SKM-1 (cell line): ENCODE measurements around the gene ZFR.
"Not testable (repeated sequence)": the region's sequence is repeated elsewhere in the genome, so short reads cannot be mapped to it uniquely, and the experiment has no call there.

Experiments used
- DNase-seq: peaks from one replicate; lab custom pipeline; 2025; ENCODE audit not compliant: unreplicated experiment; lab: John Stamatoyannopoulos, UW

Gene ZFR

GRCh38 chr5:32413466-32414263 is 30.9 kb downstream of the ZFR start:
- no peak for DNase-seq

GRCh38 chr5:32410630-32411029 is 33.9 kb downstream of the ZFR start:
- no peak for DNase-seq

- DNase-seq: no peak
Measured at GRCh38 chr5:32406650-32407049, 37.9 kb downstream of the ZFR start.

GRCh38 chr5:32405507-32405906 is 39.0 kb downstream of the ZFR start:
- DNase-seq: no peak

GRCh38 chr5:32403760-32404159 is 40.8 kb downstream of the ZFR start:
- no peak for DNase-seq

- DNase-seq: no peak
Measured at GRCh38 chr5:32400401-32400800, 44.1 kb downstream of the ZFR start.

GRCh38 chr5:32398754-32399153 is 45.8 kb downstream of the ZFR start:
- DNase-seq: not testable (repeated sequence)

GRCh38 chr5:32394981-32395380 is 49.6 kb downstream of the ZFR start:
- no peak for DNase-seq

- DNase-seq: no peak
Measured at GRCh38 chr5:32392039-32392438, 52.5 kb downstream of the ZFR start.

GRCh38 chr5:32390819-32391591 is 53.5 kb downstream of the ZFR start:
- DNase-seq: no peak

GRCh38 chr5:32388432-32389129 is 56.0 kb downstream of the ZFR start:
- no peak for DNase-seq

- DNase-seq: no peak
Measured at GRCh38 chr5:32387841-32388240, 56.7 kb downstream of the ZFR start.

- no peak for DNase-seq
Measured at GRCh38 chr5:32387211-32387610, 57.3 kb downstream of the ZFR start.

GRCh38 chr5:32384621-32385020 is 59.9 kb downstream of the ZFR start:
- DNase-seq: no peak

- no peak for DNase-seq
Measured at GRCh38 chr5:32383586-32383985, 61.0 kb downstream of the ZFR start.

GRCh38 chr5:32383065-32383464 is 61.5 kb downstream of the ZFR start:
- no peak for DNase-seq

GRCh38 chr5:32379421-32379820 is 65.1 kb downstream of the ZFR start:
- DNase-seq: no peak

- DNase-seq: no peak
Measured at GRCh38 chr5:32378966-32379365, 65.6 kb downstream of the ZFR start.

GRCh38 chr5:32369542-32370155 is 74.9 kb downstream of the ZFR start:
- DNase-seq: no peak

GRCh38 chr5:32369032-32369431 is 75.5 kb downstream of the ZFR start:
- DNase-seq: no peak

GRCh38 chr5:32367271-32367670 is 77.3 kb downstream of the ZFR start:
- not testable (repeated sequence) for DNase-seq
